ENCODE data around the gene DLG2. TPM values are rescaled to one million over a fixed set of nuclear protein-coding genes. Genes with fewer than 3 reads are reported as not detected.
A peak's percentile ranks its signal among the peaks of the same experiment; 100 is the strongest.

Gene DLG2
- total and polyA plus RNA-seq, 4 donors: 1.3 to 23.3 (median 10.9) TPM

- Histone ChIP-seq H3K4me3 (ENCODE audit: low read length in 2 of 2) (no peak overlapping the region), H3K27me3 (ENCODE audit: control insufficient read depth in 1 of 2, insufficient read depth in 2 of 2, low read length in 1 of 2) (no peaks in the 10 kb centered on the region), H3K9me3 (ENCODE audit: control insufficient read depth, low read length) (no peaks in the 10 kb centered on the region), H3K36me3 (ENCODE audit: control insufficient read depth in 1 of 2, insufficient read depth in 2 of 2, low read length in 1 of 2) (no peaks in the 10 kb centered on the region), H3K27ac (ENCODE audit: low read depth in 1 of 2, low read length in 2 of 2) (no peak overlapping the region), H3K4me1 (ENCODE audit: control insufficient read depth in 1 of 2, insufficient read depth in 2 of 2, low read length in 2 of 2) (no peaks in the 10 kb centered on the region)
- intact Hi-C loops (cut with DNase I): no loop called here
- DNase-seq: no peak
- ATAC-seq (ENCODE audit: low FRiP score): no peak
Measured at GRCh38 chr11:84501750-84502149, 1125.4 kb downstream of the DLG2 start.

GRCh38 chr11:84497981-84498411, 1129.1 kb downstream of the DLG2 start:
- Histone ChIP-seq H3K36me3 (ENCODE audit: control insufficient read depth in 1 of 2, insufficient read depth in 2 of 2, low read length in 1 of 2) (no peaks in the 10 kb centered on the region), H3K4me3 (ENCODE audit: low read length in 2 of 2) (no peak overlapping the region), H3K4me1 (ENCODE audit: control insufficient read depth in 1 of 2, insufficient read depth in 2 of 2, low read length in 2 of 2) (peaks cover 0 to 3% of the 10 kb centered on the region in 2 donors), H3K27me3 (ENCODE audit: control insufficient read depth in 1 of 2, insufficient read depth in 2 of 2, low read length in 1 of 2) (no peaks in the 10 kb centered on the region), H3K27ac (ENCODE audit: low read depth in 1 of 2, low read length in 2 of 2) (no peak overlapping the region), H3K9me3 (ENCODE audit: control insufficient read depth, low read length) (no peaks in the 10 kb centered on the region)
- ATAC-seq (ENCODE audit: low FRiP score) (no peak), DNase-seq (peak; percentile 75 to 83)
- intact Hi-C loops (cut with DNase I): no loop called here
- 33 to 34% methylated on average over 4 of the region's 4 CpGs for WGBS, 2 donors

- Histone ChIP-seq H3K27me3 (ENCODE audit: control insufficient read depth in 1 of 2, insufficient read depth in 2 of 2, low read length in 1 of 2) (no peaks in the 10 kb centered on the region), H3K4me3 (ENCODE audit: low read length in 2 of 2) (no peak overlapping the region), H3K27ac (ENCODE audit: low read depth in 1 of 2, low read length in 2 of 2) (no peak overlapping the region), H3K36me3 (ENCODE audit: control insufficient read depth in 1 of 2, insufficient read depth in 2 of 2, low read length in 1 of 2) (no peaks in the 10 kb centered on the region), H3K4me1 (ENCODE audit: control insufficient read depth in 1 of 2, insufficient read depth in 2 of 2, low read length in 2 of 2) (peaks cover 0 to 3% of the 10 kb centered on the region in 2 donors), H3K9me3 (ENCODE audit: control insufficient read depth, low read length) (no peaks in the 10 kb centered on the region)
- DNase-seq (no peak), ATAC-seq (ENCODE audit: low FRiP score) (no peak)
- intact Hi-C loops (cut with DNase I): no loop called here
- WGBS, 2 donors: 53 to 100% methylated on average over 1 of the region's 1 CpG
Measured at GRCh38 chr11:84497181-84497580, 1130.0 kb downstream of the DLG2 start.

GRCh38 chr11:84496122-84496521, 1131.0 kb downstream of the DLG2 start:
- no peak for DNase-seq
- Histone ChIP-seq H3K27ac (ENCODE audit: low read depth in 1 of 2, low read length in 2 of 2) (no peak overlapping the region), H3K4me3 (ENCODE audit: low read length in 2 of 2) (no peak overlapping the region), H3K9me3 (ENCODE audit: control insufficient read depth, low read length) (no peaks in the 10 kb centered on the region), H3K4me1 (ENCODE audit: control insufficient read depth in 1 of 2, insufficient read depth in 2 of 2, low read length in 2 of 2) (peaks cover 0 to 3% of the 10 kb centered on the region in 2 donors), H3K27me3 (ENCODE audit: control insufficient read depth in 1 of 2, insufficient read depth in 2 of 2, low read length in 1 of 2) (no peaks in the 10 kb centered on the region), H3K36me3 (ENCODE audit: control insufficient read depth in 1 of 2, insufficient read depth in 2 of 2, low read length in 1 of 2) (no peaks in the 10 kb centered on the region)
- WGBS, 2 donors: 73 to 79% methylated on average over 2 of the region's 2 CpGs
- intact Hi-C loops (cut with DNase I): no loop called here
- ATAC-seq (ENCODE audit: low FRiP score): no peak

- WGBS, 2 donors: 63 to 72% methylated on average over 4 of the region's 4 CpGs
- Histone ChIP-seq H3K4me3 (ENCODE audit: low read length in 2 of 2) (no peak overlapping the region), H3K9me3 (ENCODE audit: control insufficient read depth, low read length) (no peaks in the 10 kb centered on the region), H3K4me1 (ENCODE audit: control insufficient read depth in 1 of 2, insufficient read depth in 2 of 2, low read length in 2 of 2) (no peaks in the 10 kb centered on the region), H3K36me3 (ENCODE audit: control insufficient read depth in 1 of 2, insufficient read depth in 2 of 2, low read length in 1 of 2) (no peaks in the 10 kb centered on the region), H3K27me3 (ENCODE audit: control insufficient read depth in 1 of 2, insufficient read depth in 2 of 2, low read length in 1 of 2) (no peaks in the 10 kb centered on the region), H3K27ac (ENCODE audit: low read depth in 1 of 2, low read length in 2 of 2) (no peak overlapping the region)
- DNase-seq (no peak), ATAC-seq (ENCODE audit: low FRiP score) (no peak)
- intact Hi-C loops (cut with DNase I): no loop called here
Measured at GRCh38 chr11:84480131-84480530, 1147.0 kb downstream of the DLG2 start.

GRCh38 chr11:84476581-84476980, 1150.6 kb downstream of the DLG2 start:
- Histone ChIP-seq H3K36me3 (ENCODE audit: control insufficient read depth in 1 of 2, insufficient read depth in 2 of 2, low read length in 1 of 2) (no peaks in the 10 kb centered on the region), H3K27me3 (ENCODE audit: control insufficient read depth in 1 of 2, insufficient read depth in 2 of 2, low read length in 1 of 2) (no peaks in the 10 kb centered on the region), H3K9me3 (ENCODE audit: control insufficient read depth, low read length) (no peaks in the 10 kb centered on the region), H3K4me1 (ENCODE audit: control insufficient read depth in 1 of 2, insufficient read depth in 2 of 2, low read length in 2 of 2) (no peaks in the 10 kb centered on the region), H3K27ac (ENCODE audit: low read depth in 1 of 2, low read length in 2 of 2) (no peak overlapping the region), H3K4me3 (ENCODE audit: low read length in 2 of 2) (no peak overlapping the region)
- intact Hi-C loops (cut with DNase I): no loop called here
- no peak for ATAC-seq (ENCODE audit: low FRiP score)
- DNase-seq: no peak

GRCh38 chr11:84471501-84471900, 1155.6 kb downstream of the DLG2 start:
- Histone ChIP-seq H3K27ac (ENCODE audit: low read depth in 1 of 2, low read length in 2 of 2) (no peak overlapping the region), H3K9me3 (ENCODE audit: control insufficient read depth, low read length) (no peaks in the 10 kb centered on the region), H3K36me3 (ENCODE audit: control insufficient read depth in 1 of 2, insufficient read depth in 2 of 2, low read length in 1 of 2) (no peaks in the 10 kb centered on the region), H3K27me3 (ENCODE audit: control insufficient read depth in 1 of 2, insufficient read depth in 2 of 2, low read length in 1 of 2) (no peaks in the 10 kb centered on the region), H3K4me1 (ENCODE audit: control insufficient read depth in 1 of 2, insufficient read depth in 2 of 2, low read length in 2 of 2) (no peaks in the 10 kb centered on the region), H3K4me3 (ENCODE audit: low read length in 2 of 2) (no peak overlapping the region)
- intact Hi-C loops (cut with DNase I): no loop called here
- 17 to 55% methylated on average over 1 of the region's 1 CpG for WGBS, 2 donors
- ATAC-seq (ENCODE audit: low FRiP score) (no peak), DNase-seq (no peak)

GRCh38 chr11:84468235-84468634, 1158.9 kb downstream of the DLG2 start:
- intact Hi-C loops (cut with DNase I): no loop called here
- ATAC-seq (ENCODE audit: low FRiP score): no peak
- Histone ChIP-seq H3K4me1 (ENCODE audit: control insufficient read depth in 1 of 2, insufficient read depth in 2 of 2, low read length in 2 of 2) (no peaks in the 10 kb centered on the region), H3K4me3 (ENCODE audit: low read length in 2 of 2) (no peak overlapping the region), H3K9me3 (ENCODE audit: control insufficient read depth, low read length) (no peaks in the 10 kb centered on the region), H3K27ac (ENCODE audit: low read depth in 1 of 2, low read length in 2 of 2) (no peak overlapping the region), H3K27me3 (ENCODE audit: control insufficient read depth in 1 of 2, insufficient read depth in 2 of 2, low read length in 1 of 2) (no peaks in the 10 kb centered on the region), H3K36me3 (ENCODE audit: control insufficient read depth in 1 of 2, insufficient read depth in 2 of 2, low read length in 1 of 2) (no peaks in the 10 kb centered on the region)
- no peak for DNase-seq

GRCh38 chr11:84465040-84465439, 1162.1 kb downstream of the DLG2 start:
- no peaks in the 10 kb centered on the region for H3K36me3 ChIP-seq (ENCODE audit: control insufficient read depth in 1 of 2, insufficient read depth in 2 of 2, low read length in 1 of 2)
- H3K4me1 ChIP-seq (ENCODE audit: control insufficient read depth in 1 of 2, insufficient read depth in 2 of 2, low read length in 2 of 2): no peaks in the 10 kb centered on the region
- ATAC-seq (ENCODE audit: low FRiP score) (no peak), DNase-seq (no peak)
- no peak overlapping the region for H3K27ac ChIP-seq (ENCODE audit: low read depth in 1 of 2, low read length in 2 of 2)
- WGBS, 2 donors: 72 to 73% methylated on average over 4 of the region's 4 CpGs
- H3K9me3 ChIP-seq (ENCODE audit: control insufficient read depth, low read length): no peaks in the 10 kb centered on the region
- no peaks in the 10 kb centered on the region for H3K27me3 ChIP-seq (ENCODE audit: control insufficient read depth in 1 of 2, insufficient read depth in 2 of 2, low read length in 1 of 2)
- intact Hi-C loops (cut with DNase I): no loop called here
- H3K4me3 ChIP-seq (ENCODE audit: low read length in 2 of 2): no peak overlapping the region

Data from aorta (tissue), 5 donors.